GM12892 (cell line): ENCODE data around the gene SLC35F6.

Experiments used
- POLR2A ChIP-seq: IDR thresholded peaks from 2 replicates; pipeline ENCODE4 v1.6.1; 2011; ENCODE audit warnings: low read depth, low read length, control low read depth
- POLR2AphosphoS5 ChIP-seq: IDR thresholded peaks from 2 replicates; pipeline ENCODE4 v1.6.1; 2011; ENCODE audit warnings: low read depth, low read length, control low read depth
- TAF1 ChIP-seq: IDR thresholded peaks from 2 replicates; pipeline ENCODE4 v1.6.1; 2011; ENCODE audit warnings: low read depth, mild to moderate bottlenecking, control low read depth, low read length, borderline replicate concordance

DNA sequence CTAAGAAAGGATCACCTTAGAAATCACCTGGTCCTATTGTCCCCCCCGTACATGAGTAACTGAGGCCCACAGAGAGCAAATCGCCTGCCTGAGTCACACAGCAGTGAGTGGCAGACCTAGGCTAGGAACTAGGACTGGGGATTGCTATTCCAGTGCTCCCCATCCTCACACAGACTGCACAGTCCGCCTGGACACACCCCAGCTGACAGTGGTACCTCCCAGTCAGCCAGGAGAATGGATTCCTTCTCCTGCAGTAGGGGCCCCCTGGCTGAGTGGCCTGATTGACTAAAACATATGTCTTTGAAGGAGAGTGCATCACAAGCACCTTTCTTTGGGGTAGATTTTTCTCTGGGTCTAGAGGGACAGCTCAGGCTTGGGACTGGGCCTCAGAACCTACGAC, 32.4 kb upstream of the SLC35F6 start:
- TF ChIP-seq POLR2A (no peak), POLR2AphosphoS5 (no peak), TAF1 (no peak)
